DND-41 (cell line): ENCODE results near the gene MICU1.
A peak's percentile ranks its signal among the peaks of the same experiment; 100 is the strongest.

ENCODE experiments used
- ATAC-seq: fragments of 200-7000 bp; cut with Tn5 transposase; 3 replicates; pipeline ENCODE4 v1.9.1; 2021; ENCODE audit warnings: low read depth; ENCODE audit not compliant: insufficient read depth
- DNase-seq: peaks from one replicate; pipeline ENCODE4 v3.0.0-alpha.2; 2020
- H2AFZ ChIP-seq: 2 replicates; pipeline ENCODE4 v1.6.0; 2012; ENCODE audit warnings: low read depth, low read length
- H3K27ac ChIP-seq: 2 replicates; pipeline ENCODE4 v1.5.1; 2012; ENCODE audit warnings: low read length, inconsistent platforms
- H3K27me3 ChIP-seq: fragments of 200-600 bp; sonication (generic); 2 replicates; pipeline ENCODE4 v1.6.0; 2012; ENCODE audit warnings: low read length, mild to moderate bottlenecking, inconsistent platforms; ENCODE audit not compliant: insufficient read depth, poor library complexity
- H3K36me3 ChIP-seq: 2 replicates; pipeline ENCODE4 v1.5.1; 2012; ENCODE audit warnings: low read length, inconsistent platforms; ENCODE audit not compliant: insufficient read depth
- H3K4me1 ChIP-seq: 2 replicates; pipeline ENCODE4 v1.5.1; 2012; ENCODE audit warnings: mild to moderate bottlenecking, low read length; ENCODE audit not compliant: insufficient read depth
- H3K4me2 ChIP-seq: 2 replicates; pipeline ENCODE4 v1.6.0; 2012; ENCODE audit warnings: mild to moderate bottlenecking, moderate library complexity, low read length, inconsistent platforms; ENCODE audit not compliant: insufficient read depth
- H3K4me3 ChIP-seq, 2 experiments: fragments of 200-600 bp in 1 of 2; shearing (Covaris generic) in 1 of 2; 2 replicates each; pipeline ENCODE4 v1.5.1; 2012 to 2016; ENCODE audit warnings: inconsistent platforms in 2 of 2, low read length in 2 of 2, mild to moderate bottlenecking in 2 of 2, low read depth in 1 of 2, moderate library complexity in 1 of 2
- H3K79me2 ChIP-seq: 2 replicates; pipeline ENCODE4 v1.6.0; 2012; ENCODE audit warnings: low read length, inconsistent platforms; ENCODE audit not compliant: insufficient read depth
- H3K9ac ChIP-seq: 2 replicates; pipeline ENCODE4 v1.6.0; 2012; ENCODE audit warnings: low read depth, mild to moderate bottlenecking, inconsistent platforms, low read length, moderate library complexity
- H3K9me3 ChIP-seq: 2 replicates; pipeline ENCODE4 v1.5.1; 2012; ENCODE audit warnings: low read length, moderate library complexity, mild to moderate bottlenecking, inconsistent platforms; ENCODE audit not compliant: insufficient read depth, severe bottlenecking
- H4K20me1 ChIP-seq: 2 replicates; pipeline ENCODE4 v1.6.0; 2012; ENCODE audit warnings: low read length; ENCODE audit not compliant: insufficient read depth
- CTCF ChIP-seq: IDR thresholded peaks from 2 replicates; pipeline ENCODE4 v1.5.1; 2012; ENCODE audit warnings: borderline replicate concordance, low read length, moderate library complexity, mild to moderate bottlenecking; ENCODE audit not compliant: poor library complexity, severe bottlenecking; ENCODE audit errors: extremely low read depth
- EZH2 ChIP-seq: IDR thresholded peaks from 3 replicates; pipeline ENCODE4 v1.6.1; 2012; ENCODE audit warnings: borderline replicate concordance, low read depth, mild to moderate bottlenecking, moderate library complexity, low read length, inconsistent platforms; ENCODE audit not compliant: severe bottlenecking

The MICU1 gene

GRCh38 chr10:72423426-72423825 is 202.5 kb downstream of the MICU1 start:
- no peaks in the 10 kb centered on the region for H3K4me1 ChIP-seq
- no peak overlapping the region for H2AFZ ChIP-seq
- H3K9ac ChIP-seq, result no peak overlapping the region
- no peaks in the 10 kb centered on the region for H3K27me3 ChIP-seq
- H4K20me1 ChIP-seq, result no peaks in the 10 kb centered on the region
- TF ChIP-seq CTCF (no peak), EZH2 (no peak)
- peaks cover 3% of the 10 kb centered on the region for H3K9me3 ChIP-seq
- ATAC-seq, result no peak
- H3K27ac ChIP-seq, result no peak overlapping the region
- no peaks in the 10 kb centered on the region for H3K79me2 ChIP-seq
- no peak for DNase-seq
- no peak overlapping the region for H3K4me3 ChIP-seq
- H3K36me3 ChIP-seq, result peaks cover 19% of the 10 kb centered on the region
- no peak overlapping the region for H3K4me2 ChIP-seq

GRCh38 chr10:72421885-72422540 is 203.9 kb downstream of the MICU1 start:
- Histone ChIP-seq H2AFZ (no peak overlapping the region), H3K9ac (no peak overlapping the region), H3K4me1 (no peaks in the 10 kb centered on the region), H3K36me3 (peaks cover 19% of the 10 kb centered on the region), H3K9me3 (peaks cover 3% of the 10 kb centered on the region), H3K27me3 (no peaks in the 10 kb centered on the region), H3K4me3 (no peak overlapping the region), H3K27ac (no peak overlapping the region), H4K20me1 (no peaks in the 10 kb centered on the region), H3K4me2 (no peak overlapping the region), H3K79me2 (no peaks in the 10 kb centered on the region)
- no peak for ATAC-seq
- TF ChIP-seq EZH2 (no peak), CTCF (no peak)
- DNase-seq, result no peak

GRCh38 chr10:72419241-72419640 is 206.6 kb downstream of the MICU1 start:
- Histone ChIP-seq H3K27ac (no peak overlapping the region), H3K9ac (no peak overlapping the region), H3K4me2 (no peak overlapping the region), H2AFZ (no peak overlapping the region), H3K36me3 (peaks cover 24% of the 10 kb centered on the region), H4K20me1 (no peaks in the 10 kb centered on the region), H3K4me3 (no peak overlapping the region), H3K4me1 (no peaks in the 10 kb centered on the region), H3K79me2 (no peaks in the 10 kb centered on the region), H3K27me3 (no peaks in the 10 kb centered on the region), H3K9me3 (peaks cover 3% of the 10 kb centered on the region)
- ATAC-seq (peak; percentile 60), DNase-seq (peak; percentile 10)
- no peak for TF ChIP-seq CTCF
- TF ChIP-seq EZH2, result no peak
